WTC11 (cell line): Measurements from ENCODE around the gene PRKCE. TPM values are rescaled to one million over a fixed set of nuclear protein-coding genes. Genes with fewer than 3 reads are reported as not detected.

Source experiments
- ATAC-seq: fragments of 200-7000 bp; cut with Tn5 transposase; 2 replicates; pipeline ENCODE4 v1.10.0; 2021; ENCODE audit warnings: mild to moderate bottlenecking, moderate library complexity
- CTCF ChIA-PET: fragments of 300-600 bp; sonication (Branson Sonifier 250); formaldehyde crosslinking; loops from one replicate; lab custom pipeline; 2021; ENCODE audit warnings: antibody characterized with exemption; lab: Charles Lee
- POLR2A ChIA-PET: fragments of 350-600 bp; sonication (Branson Sonifier 250); formaldehyde crosslinking; loops from one replicate; lab custom pipeline; 2021; ENCODE audit warnings: antibody characterized with exemption; lab: Charles Lee
- DNase-seq: peaks from one replicate; pipeline ENCODE4 v3.0.0; 2021; ENCODE audit warnings: low spot score
- H3K27ac Mint-ChIP-seq: 2 replicates; pipeline ENCODE4 v1.8.0; 2021; ENCODE audit warnings: mixed read lengths
- H3K27me3 Mint-ChIP-seq: 2 replicates; pipeline ENCODE4 v1.8.0; 2021; ENCODE audit warnings: low read depth, mild to moderate bottlenecking, moderate library complexity, mixed read lengths
- H3K36me3 Mint-ChIP-seq: 2 replicates; pipeline ENCODE4 v1.8.0; 2021; ENCODE audit warnings: mixed read lengths
- H3K4me1 Mint-ChIP-seq: 2 replicates; pipeline ENCODE4 v1.8.0; 2022; ENCODE audit warnings: mixed read lengths
- H3K4me3 Mint-ChIP-seq: 2 replicates; pipeline ENCODE4 v1.8.0; 2021; ENCODE audit warnings: mild to moderate bottlenecking, moderate library complexity, mixed read lengths
- H3K9me3 Mint-ChIP-seq: 2 replicates; pipeline ENCODE4 v1.8.0; 2021; ENCODE audit warnings: mixed read lengths
- ATF1 ChIP-seq: sonication (generic); formaldehyde crosslinking; IDR thresholded peaks from 2 replicates; pipeline ENCODE4 v1.8.1; 2023; ENCODE audit warnings: mild to moderate bottlenecking, moderate library complexity, missing genetic modification reagents
- ESRRA ChIP-seq: sonication (generic); formaldehyde crosslinking; IDR thresholded peaks from 2 replicates; pipeline ENCODE4 v1.8.1; 2022; ENCODE audit warnings: mild to moderate bottlenecking, missing genetic modification reagents, borderline replicate concordance
- ETV6 ChIP-seq: sonication (generic); formaldehyde crosslinking; IDR thresholded peaks from 2 replicates; pipeline ENCODE4 v1.8.1; 2022; ENCODE audit warnings: mild to moderate bottlenecking, missing genetic modification reagents
- GABPB1 ChIP-seq: sonication (generic); formaldehyde crosslinking; IDR thresholded peaks from 2 replicates; pipeline ENCODE4 v1.8.1; 2023; ENCODE audit warnings: mild to moderate bottlenecking, missing genetic modification reagents
- HMGA2 ChIP-seq: fragments of 250-450 bp; sonication (Bioruptor Pico); IDR thresholded peaks from 2 replicates; pipeline ENCODE4 v1.4.0; 2021; ENCODE audit warnings: mild to moderate bottlenecking, moderate library complexity
- JUN ChIP-seq: sonication (generic); formaldehyde crosslinking; IDR thresholded peaks from 2 replicates; pipeline ENCODE4 v1.8.0; 2023; ENCODE audit warnings: mild to moderate bottlenecking, missing genetic modification reagents
- MYBL2 ChIP-seq: sonication (generic); formaldehyde crosslinking; IDR thresholded peaks from 2 replicates; pipeline ENCODE4 v1.8.1; 2023; ENCODE audit warnings: mild to moderate bottlenecking, moderate library complexity, missing genetic modification reagents
- NFATC4 ChIP-seq: fragments of 250-450 bp; sonication (Bioruptor Pico); IDR thresholded peaks from 2 replicates; pipeline ENCODE4 v1.9.0; 2021; ENCODE audit warnings: mild to moderate bottlenecking
- NR2C2 ChIP-seq: sonication (generic); formaldehyde crosslinking; IDR thresholded peaks from 2 replicates; pipeline ENCODE4 v1.8.0; 2022; ENCODE audit warnings: mild to moderate bottlenecking, missing genetic modification reagents
- OVOL2 ChIP-seq: fragments of 250-450 bp; sonication (Bioruptor Pico); IDR thresholded peaks from 2 replicates; pipeline ENCODE4 v1.9.0; 2021; ENCODE audit warnings: mild to moderate bottlenecking, borderline replicate concordance
- SMAD3 ChIP-seq: sonication (generic); formaldehyde crosslinking; IDR thresholded peaks from 2 replicates; pipeline ENCODE4 v1.8.0; 2022; ENCODE audit warnings: missing genetic modification reagents, mild to moderate bottlenecking, borderline replicate concordance
- TEAD1 ChIP-seq: sonication (generic); formaldehyde crosslinking; IDR thresholded peaks from 2 replicates; pipeline ENCODE4 v1.8.0; 2022; ENCODE audit warnings: mild to moderate bottlenecking, missing genetic modification reagents
- TP53 ChIP-seq: sonication (generic); formaldehyde crosslinking; IDR thresholded peaks from 2 replicates; pipeline ENCODE4 v1.8.1; 2023; ENCODE audit warnings: mild to moderate bottlenecking, missing genetic modification reagents
- ZBTB21 ChIP-seq: sonication (generic); formaldehyde crosslinking; IDR thresholded peaks from 2 replicates; pipeline ENCODE4 v1.8.1; 2023; ENCODE audit warnings: mild to moderate bottlenecking, missing genetic modification reagents, borderline replicate concordance
- ZNF138 ChIP-seq: sonication (generic); formaldehyde crosslinking; conservative IDR thresholded peaks from 2 replicates; pipeline ENCODE4 v1.8.1; 2022; ENCODE audit warnings: mild to moderate bottlenecking, moderate library complexity, missing genetic modification reagents
- ZNF423 ChIP-seq: fragments of 250-450 bp; sonication (Bioruptor Pico); IDR thresholded peaks from 2 replicates; pipeline ENCODE4 v2.1.2; 2022; ENCODE audit warnings: mild to moderate bottlenecking, moderate library complexity
- ZNF671 ChIP-seq: fragments of 250-450 bp; sonication (Bioruptor Pico); IDR thresholded peaks from 2 replicates; pipeline ENCODE4 v1.8.0; 2021; ENCODE audit warnings: mild to moderate bottlenecking
- total RNA-seq: library from RNA; stranded (reverse); gene quantifications from 3 replicates; pipeline ENCODE4 v1.2.3, GENCODE V29; 2021
- TF ChIP-seq, protein P1 (sequence below): sonication (generic); formaldehyde crosslinking; IDR thresholded peaks from 2 replicates; pipeline ENCODE4 v1.8.0; 2022; ENCODE audit warnings: mild to moderate bottlenecking, missing genetic modification reagents
- TF ChIP-seq, protein P2 (sequence below): fragments of 250-450 bp; sonication (Bioruptor Pico); IDR thresholded peaks from 2 replicates; pipeline ENCODE4 v1.9.0; 2021; ENCODE audit warnings: mild to moderate bottlenecking
- TF ChIP-seq, protein P3 (sequence below): sonication (generic); formaldehyde crosslinking; IDR thresholded peaks from 2 replicates; pipeline ENCODE4 v1.8.0; 2023; ENCODE audit warnings: mild to moderate bottlenecking, missing genetic modification reagents
- TF ChIP-seq, protein P4 (sequence below): fragments of 250-450 bp; sonication (Bioruptor Pico); IDR thresholded peaks from 2 replicates; pipeline ENCODE4 v1.9.0; 2021; ENCODE audit warnings: mild to moderate bottlenecking
- TF ChIP-seq, protein P5 (sequence below): sonication (generic); formaldehyde crosslinking; IDR thresholded peaks from 2 replicates; pipeline ENCODE4 v1.8.1; 2023; ENCODE audit warnings: mild to moderate bottlenecking, moderate library complexity, missing genetic modification reagents
- TF ChIP-seq, protein P6 (sequence below): sonication (generic); formaldehyde crosslinking; conservative IDR thresholded peaks from 2 replicates; pipeline ENCODE4 v1.8.1; 2022; ENCODE audit warnings: mild to moderate bottlenecking, missing genetic modification reagents

The PRKCE gene
- total RNA-seq, 1 experiment from 2014 or later, result 5.8 TPM

DNA sequence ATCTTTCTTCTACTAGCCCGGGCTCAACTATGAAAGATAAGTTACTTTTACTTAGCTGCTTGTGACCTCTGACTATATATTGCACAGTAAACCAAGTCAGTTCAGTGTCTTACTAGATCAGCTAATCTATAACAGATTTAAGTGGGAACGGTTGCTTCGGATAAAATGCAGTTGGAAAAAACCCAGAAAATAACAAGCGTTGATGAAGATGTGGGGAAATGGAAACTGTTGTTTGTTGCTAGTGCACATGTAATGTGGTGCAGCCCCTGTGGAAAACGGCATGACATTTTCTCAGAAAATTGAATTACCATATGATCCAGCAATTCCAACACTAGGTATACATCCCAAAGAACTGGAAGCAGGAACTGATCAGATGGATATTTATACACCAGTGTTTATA, 248.5 kb downstream of the PRKCE start:
- no peaks in the 10 kb centered on the region for H3K9me3 Mint-ChIP-seq
- ChIA-PET CTCF (no interaction called here), POLR2A (no interaction called here)
- H3K27me3 Mint-ChIP-seq, result no peaks in the 10 kb centered on the region
- H3K4me1 Mint-ChIP-seq, result no peaks in the 10 kb centered on the region
- no peaks in the 10 kb centered on the region for H3K36me3 Mint-ChIP-seq
- DNase-seq (no peak), ATAC-seq (no peak)
- H3K27ac Mint-ChIP-seq, result no peak overlapping the region
- H3K4me3 Mint-ChIP-seq, result no peak overlapping the region
- TF ChIP-seq, protein P1, sequence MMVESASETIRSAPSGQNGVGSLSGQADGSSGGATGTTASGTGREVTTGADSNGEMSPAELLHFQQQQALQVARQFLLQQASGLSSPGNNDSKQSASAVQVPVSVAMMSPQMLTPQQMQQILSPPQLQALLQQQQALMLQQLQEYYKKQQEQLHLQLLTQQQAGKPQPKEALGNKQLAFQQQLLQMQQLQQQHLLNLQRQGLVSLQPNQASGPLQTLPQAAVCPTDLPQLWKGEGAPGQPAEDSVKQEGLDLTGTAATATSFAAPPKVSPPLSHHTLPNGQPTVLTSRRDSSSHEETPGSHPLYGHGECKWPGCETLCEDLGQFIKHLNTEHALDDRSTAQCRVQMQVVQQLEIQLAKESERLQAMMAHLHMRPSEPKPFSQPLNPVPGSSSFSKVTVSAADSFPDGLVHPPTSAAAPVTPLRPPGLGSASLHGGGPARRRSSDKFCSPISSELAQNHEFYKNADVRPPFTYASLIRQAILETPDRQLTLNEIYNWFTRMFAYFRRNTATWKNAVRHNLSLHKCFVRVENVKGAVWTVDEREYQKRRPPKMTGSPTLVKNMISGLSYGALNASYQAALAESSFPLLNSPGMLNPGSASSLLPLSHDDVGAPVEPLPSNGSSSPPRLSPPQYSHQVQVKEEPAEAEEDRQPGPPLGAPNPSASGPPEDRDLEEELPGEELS (CRISPR knock-in tag), result no peak
- TF ChIP-seq ZNF138 (no peak), ESRRA (CRISPR knock-in tag) (no peak), SMAD3 (CRISPR knock-in tag) (no peak), ZNF423 (CRISPR knock-in tag) (no peak), MYBL2 (CRISPR knock-in tag) (no peak), GABPB1 (CRISPR knock-in tag) (no peak), OVOL2 (CRISPR knock-in tag) (no peak), ZBTB21 (CRISPR knock-in tag) (no peak), ZNF671 (CRISPR knock-in tag) (no peak), NFATC4 (CRISPR knock-in tag) (no peak)
- TF ChIP-seq, protein P2, sequence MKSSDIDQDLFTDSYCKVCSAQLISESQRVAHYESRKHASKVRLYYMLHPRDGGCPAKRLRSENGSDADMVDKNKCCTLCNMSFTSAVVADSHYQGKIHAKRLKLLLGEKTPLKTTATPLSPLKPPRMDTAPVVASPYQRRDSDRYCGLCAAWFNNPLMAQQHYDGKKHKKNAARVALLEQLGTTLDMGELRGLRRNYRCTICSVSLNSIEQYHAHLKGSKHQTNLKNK (CRISPR knock-in tag), result no peak
- TF ChIP-seq, protein P3, sequence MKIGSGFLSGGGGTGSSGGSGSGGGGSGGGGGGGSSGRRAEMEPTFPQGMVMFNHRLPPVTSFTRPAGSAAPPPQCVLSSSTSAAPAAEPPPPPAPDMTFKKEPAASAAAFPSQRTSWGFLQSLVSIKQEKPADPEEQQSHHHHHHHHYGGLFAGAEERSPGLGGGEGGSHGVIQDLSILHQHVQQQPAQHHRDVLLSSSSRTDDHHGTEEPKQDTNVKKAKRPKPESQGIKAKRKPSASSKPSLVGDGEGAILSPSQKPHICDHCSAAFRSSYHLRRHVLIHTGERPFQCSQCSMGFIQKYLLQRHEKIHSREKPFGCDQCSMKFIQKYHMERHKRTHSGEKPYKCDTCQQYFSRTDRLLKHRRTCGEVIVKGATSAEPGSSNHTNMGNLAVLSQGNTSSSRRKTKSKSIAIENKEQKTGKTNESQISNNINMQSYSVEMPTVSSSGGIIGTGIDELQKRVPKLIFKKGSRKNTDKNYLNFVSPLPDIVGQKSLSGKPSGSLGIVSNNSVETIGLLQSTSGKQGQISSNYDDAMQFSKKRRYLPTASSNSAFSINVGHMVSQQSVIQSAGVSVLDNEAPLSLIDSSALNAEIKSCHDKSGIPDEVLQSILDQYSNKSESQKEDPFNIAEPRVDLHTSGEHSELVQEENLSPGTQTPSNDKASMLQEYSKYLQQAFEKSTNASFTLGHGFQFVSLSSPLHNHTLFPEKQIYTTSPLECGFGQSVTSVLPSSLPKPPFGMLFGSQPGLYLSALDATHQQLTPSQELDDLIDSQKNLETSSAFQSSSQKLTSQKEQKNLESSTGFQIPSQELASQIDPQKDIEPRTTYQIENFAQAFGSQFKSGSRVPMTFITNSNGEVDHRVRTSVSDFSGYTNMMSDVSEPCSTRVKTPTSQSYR, result no peak
- TF ChIP-seq, all 79 proteins: peak for 0

DNA sequence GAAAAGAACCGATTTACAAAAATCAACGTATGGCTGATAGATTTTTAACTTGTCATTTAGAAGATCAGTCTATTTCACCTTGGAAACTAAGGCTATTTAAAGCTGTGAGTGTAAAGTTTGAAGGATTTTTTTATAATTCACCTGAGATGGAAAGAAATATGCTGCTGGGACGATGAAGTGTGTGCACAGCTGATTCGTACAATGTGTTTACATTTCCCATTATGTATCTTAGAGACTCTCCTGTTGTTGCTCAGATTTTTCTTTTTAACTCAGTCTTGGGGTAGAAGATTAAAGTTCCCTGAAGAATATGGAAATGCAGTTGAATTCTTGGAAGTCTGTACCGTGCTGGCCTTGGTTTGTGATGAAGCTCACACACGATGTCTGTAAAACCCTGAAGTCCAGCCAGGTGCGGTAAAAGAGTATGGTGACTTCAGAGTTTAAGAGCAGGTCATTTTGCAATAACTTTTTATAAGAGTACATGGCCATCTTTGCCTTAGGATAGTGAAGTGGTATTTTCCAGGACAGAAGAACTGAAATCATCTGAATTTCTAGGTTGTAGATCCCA, 250.1 kb downstream of the PRKCE start:
- CTCF ChIA-PET, result no interaction called here

DNA sequence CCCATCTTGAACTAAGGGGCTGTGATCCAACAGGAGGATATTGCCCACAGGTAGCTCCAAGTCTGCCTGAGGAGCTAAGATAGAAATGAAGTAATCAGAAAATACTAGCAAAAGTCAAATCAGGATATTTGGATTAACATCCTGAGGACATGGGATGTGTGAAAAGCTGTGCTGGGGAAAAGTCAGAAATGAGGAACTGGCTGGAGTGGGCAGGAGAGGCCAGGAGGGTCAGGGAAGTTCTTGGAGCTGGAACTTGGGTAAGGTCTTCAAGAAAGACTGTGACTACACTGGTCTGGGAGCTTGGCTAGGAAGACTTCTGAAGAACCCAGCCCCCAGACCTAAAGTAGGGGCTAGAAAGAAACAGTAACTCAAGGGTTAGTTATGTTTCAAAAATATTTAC, 250.9 kb downstream of the PRKCE start:
- H3K27me3 Mint-ChIP-seq, result no peaks in the 10 kb centered on the region
- no peak for ATAC-seq
- H3K9me3 Mint-ChIP-seq, result no peaks in the 10 kb centered on the region
- ChIA-PET CTCF (no interaction called here), POLR2A (no interaction called here)
- no peak overlapping the region for H3K27ac Mint-ChIP-seq
- H3K4me3 Mint-ChIP-seq, result no peak overlapping the region
- no peaks in the 10 kb centered on the region for H3K36me3 Mint-ChIP-seq
- H3K4me1 Mint-ChIP-seq, result 0 out of 2 replicates have a peak, but pooled peaks cover 3% of the 10 kb centered on the region
- DNase-seq, result no peak
- TF ChIP-seq JUN, result no peak
- TF ChIP-seq ETV6 (CRISPR knock-in tag), result no peak
- no peak for TF ChIP-seq HMGA2 (CRISPR knock-in tag)
- TF ChIP-seq NR2C2, result no peak
- TF ChIP-seq, protein P4, sequence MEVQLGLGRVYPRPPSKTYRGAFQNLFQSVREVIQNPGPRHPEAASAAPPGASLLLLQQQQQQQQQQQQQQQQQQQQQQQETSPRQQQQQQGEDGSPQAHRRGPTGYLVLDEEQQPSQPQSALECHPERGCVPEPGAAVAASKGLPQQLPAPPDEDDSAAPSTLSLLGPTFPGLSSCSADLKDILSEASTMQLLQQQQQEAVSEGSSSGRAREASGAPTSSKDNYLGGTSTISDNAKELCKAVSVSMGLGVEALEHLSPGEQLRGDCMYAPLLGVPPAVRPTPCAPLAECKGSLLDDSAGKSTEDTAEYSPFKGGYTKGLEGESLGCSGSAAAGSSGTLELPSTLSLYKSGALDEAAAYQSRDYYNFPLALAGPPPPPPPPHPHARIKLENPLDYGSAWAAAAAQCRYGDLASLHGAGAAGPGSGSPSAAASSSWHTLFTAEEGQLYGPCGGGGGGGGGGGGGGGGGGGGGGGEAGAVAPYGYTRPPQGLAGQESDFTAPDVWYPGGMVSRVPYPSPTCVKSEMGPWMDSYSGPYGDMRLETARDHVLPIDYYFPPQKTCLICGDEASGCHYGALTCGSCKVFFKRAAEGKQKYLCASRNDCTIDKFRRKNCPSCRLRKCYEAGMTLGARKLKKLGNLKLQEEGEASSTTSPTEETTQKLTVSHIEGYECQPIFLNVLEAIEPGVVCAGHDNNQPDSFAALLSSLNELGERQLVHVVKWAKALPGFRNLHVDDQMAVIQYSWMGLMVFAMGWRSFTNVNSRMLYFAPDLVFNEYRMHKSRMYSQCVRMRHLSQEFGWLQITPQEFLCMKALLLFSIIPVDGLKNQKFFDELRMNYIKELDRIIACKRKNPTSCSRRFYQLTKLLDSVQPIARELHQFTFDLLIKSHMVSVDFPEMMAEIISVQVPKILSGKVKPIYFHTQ (CRISPR knock-in tag), result no peak
- TF ChIP-seq TEAD1 (CRISPR knock-in tag), result no peak
- no peak for TF ChIP-seq ATF1
- TF ChIP-seq, protein P5, sequence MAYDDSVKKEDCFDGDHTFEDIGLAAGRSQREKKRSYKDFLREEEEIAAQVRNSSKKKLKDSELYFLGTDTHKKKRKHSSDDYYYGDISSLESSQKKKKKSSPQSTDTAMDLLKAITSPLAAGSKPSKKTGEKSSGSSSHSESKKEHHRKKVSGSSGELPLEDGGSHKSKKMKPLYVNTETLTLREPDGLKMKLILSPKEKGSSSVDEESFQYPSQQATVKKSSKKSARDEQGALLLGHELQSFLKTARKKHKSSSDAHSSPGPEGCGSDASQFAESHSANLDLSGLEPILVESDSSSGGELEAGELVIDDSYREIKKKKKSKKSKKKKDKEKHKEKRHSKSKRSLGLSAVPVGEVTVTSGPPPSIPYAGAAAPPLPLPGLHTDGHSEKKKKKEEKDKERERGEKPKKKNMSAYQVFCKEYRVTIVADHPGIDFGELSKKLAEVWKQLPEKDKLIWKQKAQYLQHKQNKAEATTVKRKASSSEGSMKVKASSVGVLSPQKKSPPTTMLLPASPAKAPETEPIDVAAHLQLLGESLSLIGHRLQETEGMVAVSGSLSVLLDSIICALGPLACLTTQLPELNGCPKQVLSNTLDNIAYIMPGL, result no peak
- TF ChIP-seq, protein P6, sequence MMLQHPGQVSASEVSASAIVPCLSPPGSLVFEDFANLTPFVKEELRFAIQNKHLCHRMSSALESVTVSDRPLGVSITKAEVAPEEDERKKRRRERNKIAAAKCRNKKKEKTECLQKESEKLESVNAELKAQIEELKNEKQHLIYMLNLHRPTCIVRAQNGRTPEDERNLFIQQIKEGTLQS (CRISPR knock-in tag), result no peak
- TF ChIP-seq, protein P2 (CRISPR knock-in tag), result no peak

More for the DNA sequence above, 250.1 kb downstream of the PRKCE start:
- H3K36me3 Mint-ChIP-seq, result no peaks in the 10 kb centered on the region
- H3K27ac Mint-ChIP-seq, result no peak overlapping the region
- TF ChIP-seq ZNF671 (CRISPR knock-in tag) (no peak), TP53 (CRISPR knock-in tag) (no peak)
- no peak overlapping the region for H3K4me3 Mint-ChIP-seq
- no peaks in the 10 kb centered on the region for H3K27me3 Mint-ChIP-seq
- ATAC-seq, result no peak
- no peak for DNase-seq
- H3K4me1 Mint-ChIP-seq, result 0 out of 2 replicates have a peak, but pooled peaks cover 3% of the 10 kb centered on the region
- POLR2A ChIA-PET, result no interaction called here
- no peaks in the 10 kb centered on the region for H3K9me3 Mint-ChIP-seq
